ENCODE data around the gene APBB2. TPM values are rescaled to one million over a fixed set of nuclear protein-coding genes. Genes with fewer than 3 reads are reported as not detected.

Gene APBB2
- total RNA-seq, 1 experiment from 2014 or later, result 46.0 TPM

- Histone ChIP-seq H3K4me3 (no peak overlapping the region), H3F3A (ENCODE audit: insufficient read depth, low read depth) (no peaks in the 10 kb centered on the region), H3K9me2 (ENCODE audit: insufficient read depth) (no peaks in the 10 kb centered on the region), H3K27me3 (ENCODE audit: insufficient read depth, low read depth) (no peaks in the 10 kb centered on the region), H3K36me3 (ENCODE audit: low read depth) (no peaks in the 10 kb centered on the region), H3K27ac (no peak overlapping the region), H2AFZ (no peak overlapping the region), H3K79me2 (ENCODE audit: low read depth) (no peaks in the 10 kb centered on the region), H4K20me1 (ENCODE audit: insufficient read depth) (no peaks in the 10 kb centered on the region), H3K9me3 (ENCODE audit: insufficient read depth, low read depth) (no peaks in the 10 kb centered on the region), H3K4me1 (replicated peaks; ENCODE audit: insufficient read depth) (no peaks in the 10 kb centered on the region), H3K4me2 (no peak overlapping the region)
- ChIA-PET CTCF (no interaction called here), POLR2A (ENCODE audit: unreplicated experiment) (no interaction called here)
- no peak for TF ChIP-seq CTCF (conservative IDR thresholded peaks at IDR 0.05)
- TF ChIP-seq EZH2 (IDR thresholded peaks at IDR 0.05; ENCODE audit: low read depth), result no peak
- no peak for DNase-seq
- intact Hi-C loops (cut with micrococcal nuclease; ENCODE audit: unreplicated experiment), result no loop called here
- BruUV-seq (replicated peaks), result no TSS peak
Observed at GRCh38 chr4:40789031-40789430, 425.3 kb downstream of the APBB2 start.

GRCh38 chr4:40788331-40788730 lies 426.0 kb downstream of the APBB2 start:
- Histone ChIP-seq H4K20me1 (ENCODE audit: insufficient read depth) (no peaks in the 10 kb centered on the region), H3F3A (ENCODE audit: insufficient read depth, low read depth) (no peaks in the 10 kb centered on the region), H3K36me3 (ENCODE audit: low read depth) (no peaks in the 10 kb centered on the region), H3K9me3 (ENCODE audit: insufficient read depth, low read depth) (no peaks in the 10 kb centered on the region), H3K27me3 (ENCODE audit: insufficient read depth, low read depth) (no peaks in the 10 kb centered on the region), H3K27ac (no peak overlapping the region), H3K4me2 (no peak overlapping the region), H3K4me3 (no peak overlapping the region), H3K4me1 (replicated peaks; ENCODE audit: insufficient read depth) (no peaks in the 10 kb centered on the region), H3K9me2 (ENCODE audit: insufficient read depth) (no peaks in the 10 kb centered on the region), H3K79me2 (ENCODE audit: low read depth) (no peaks in the 10 kb centered on the region), H2AFZ (no peak overlapping the region)
- ChIA-PET POLR2A (ENCODE audit: unreplicated experiment) (no interaction called here), CTCF (no interaction called here)
- intact Hi-C loops (cut with micrococcal nuclease; ENCODE audit: unreplicated experiment), result no loop called here
- no peak for DNase-seq
- TF ChIP-seq CTCF (conservative IDR thresholded peaks at IDR 0.05) (no peak), EZH2 (IDR thresholded peaks at IDR 0.05; ENCODE audit: low read depth) (no peak)
- no TSS peak for BruUV-seq (replicated peaks)

- ChIA-PET POLR2A (ENCODE audit: unreplicated experiment) (no interaction called here), CTCF (no interaction called here)
- DNase-seq, result no peak
- TF ChIP-seq CTCF (conservative IDR thresholded peaks at IDR 0.05) (no peak), EZH2 (IDR thresholded peaks at IDR 0.05; ENCODE audit: low read depth) (no peak)
- Histone ChIP-seq H3K9me2 (ENCODE audit: insufficient read depth) (no peaks in the 10 kb centered on the region), H3K79me2 (ENCODE audit: low read depth) (no peaks in the 10 kb centered on the region), H3K4me1 (replicated peaks; ENCODE audit: insufficient read depth) (no peaks in the 10 kb centered on the region), H3K27ac (no peak overlapping the region), H3K4me3 (no peak overlapping the region), H3K27me3 (ENCODE audit: insufficient read depth, low read depth) (no peaks in the 10 kb centered on the region), H3K36me3 (ENCODE audit: low read depth) (no peaks in the 10 kb centered on the region), H3F3A (ENCODE audit: insufficient read depth, low read depth) (no peaks in the 10 kb centered on the region), H3K4me2 (no peak overlapping the region), H4K20me1 (ENCODE audit: insufficient read depth) (no peaks in the 10 kb centered on the region), H2AFZ (no peak overlapping the region), H3K9me3 (ENCODE audit: insufficient read depth, low read depth) (no peaks in the 10 kb centered on the region)
- intact Hi-C loops (cut with micrococcal nuclease; ENCODE audit: unreplicated experiment), result no loop called here
- BruUV-seq (replicated peaks), result no TSS peak
Observed at GRCh38 chr4:40785727-40786126, 428.6 kb downstream of the APBB2 start.
